Uterus (tissue), 4 donors: ENCODE results near the gene GSE1. TPM values are rescaled to one million over a fixed set of nuclear protein-coding genes. Genes with fewer than 3 reads are reported as not detected.

Experiments
- DNase-seq, 2 donors: peaks; one replicate each; pipeline ENCODE4 v3.0.0-alpha.2; 2019 to 2020
- H3K27ac ChIP-seq, 2 donors: fragments of 200-600 bp; sonication (generic); 1 replicate in 1 of 2; 2 replicates in 1 of 2; pipeline ENCODE4 v1.5.1; 2016 to 2018
- H3K27me3 ChIP-seq, 2 donors: fragments of 200-600 bp; sonication (generic); one replicate each; pipeline ENCODE4 v1.5.1; 2018 to 2019; ENCODE audit warnings: control low read depth in 1 of 2
- H3K36me3 ChIP-seq, 2 donors: fragments of 200-600 bp; sonication (generic); one replicate each; pipeline ENCODE4 v1.5.1; 2019; ENCODE audit warnings: control low read depth in 1 of 2
- H3K4me1 ChIP-seq, 2 donors: fragments of 200-600 bp; sonication (generic); one replicate each; pipeline ENCODE4 v1.5.1; 2018 to 2019; ENCODE audit warnings: control low read depth in 1 of 2
- H3K4me3 ChIP-seq, 2 donors: fragments of 200-600 bp; sonication (generic); 1 replicate in 1 of 2; 2 replicates in 1 of 2; pipeline ENCODE4 v1.5.1; 2018 to 2019; ENCODE audit warnings: mild to moderate bottlenecking in 1 of 2
- H3K9me3 ChIP-seq, 2 donors: fragments of 200-600 bp; sonication (generic); one replicate each; pipeline ENCODE4 v1.5.1; 2019; ENCODE audit warnings: control low read depth in 1 of 2
- POLR2A ChIP-seq, 2 donors: fragments of 450-650 bp; IDR thresholded peaks; one replicate each; pipeline ENCODE4 v1.6.1; 2016; ENCODE audit warnings: antibody characterized with exemption in 2 of 2, mild to moderate bottlenecking in 1 of 2, moderate library complexity in 1 of 2
- intact Hi-C: fragments of 100-400 bp; cut with DNase I; formaldehyde crosslinking; loops from one replicate; pipeline ENCODE4 v1.15.1; 2023; ENCODE audit warnings: low total_unique reads
- total RNA-seq, 4 donors: library from RNA; depleted of rRNA in 3 of 4; stranded (reverse); fragments of >200 nt in 3 of 4; gene quantifications; one replicate each; pipeline versions ENCODE4 v1.1.0 to v1.2.4, GENCODE V29; 2014 to 2023
- TF ChIP-seq, protein P1 (sequence below), 4 experiments: fragments of 200-600 bp in 2 of 4; fragments of 450-650 bp in 2 of 4; sonication (generic) in 2 of 4; IDR thresholded peaks; one replicate each; pipeline ENCODE4 v1.5.1; 2016 to 2019; ENCODE audit warnings: antibody characterized with exemption in 4 of 4, mild to moderate bottlenecking in 2 of 4, moderate library complexity in 1 of 4
- donor health status: DM: yes; HTN: yes; CAD: no.

Gene GSE1
- total RNA-seq, 4 donors from 2014 or later = 32.6 to 128 (median 73.9) TPM

DNA sequence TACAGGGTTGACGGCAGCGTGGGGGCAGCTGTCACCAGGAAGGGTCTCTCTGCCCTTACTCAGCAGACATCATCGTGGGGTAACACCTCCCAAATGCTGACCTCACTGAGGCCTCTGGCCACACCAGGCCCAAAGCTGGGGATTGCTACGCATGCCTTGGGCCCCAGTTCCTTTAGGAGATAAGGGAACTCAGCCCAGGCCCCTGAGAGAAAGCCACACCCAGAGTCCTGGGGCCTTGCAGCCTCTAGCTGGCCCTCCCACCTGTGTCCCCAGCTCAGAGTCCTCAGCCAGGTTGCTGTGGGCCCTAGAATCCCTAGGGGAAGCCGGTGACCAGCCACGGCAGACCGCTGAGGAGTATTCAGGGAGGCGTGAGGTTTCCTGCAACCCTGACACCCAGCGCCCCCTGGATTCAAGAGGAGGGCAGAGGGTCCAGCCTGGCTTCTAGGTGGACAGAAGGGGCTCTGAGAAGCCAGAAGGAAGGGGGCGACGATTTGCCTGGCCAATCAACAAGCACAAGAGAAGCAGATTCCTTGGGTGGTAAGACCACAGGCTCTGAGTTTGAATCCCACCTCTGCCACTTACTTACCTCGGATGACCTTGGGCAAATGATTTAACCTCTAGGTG, 85.9 kb downstream of the GSE1 start:
- Histone ChIP-seq H3K27ac (no peak overlapping the region), H3K4me1 (no peaks in the 10 kb centered on the region), H3K36me3 (no peaks in the 10 kb centered on the region), H3K27me3 (no peaks in the 10 kb centered on the region), H3K9me3 (no peaks in the 10 kb centered on the region), H3K4me3 (no peak overlapping the region)
- TF ChIP-seq, protein P1, sequence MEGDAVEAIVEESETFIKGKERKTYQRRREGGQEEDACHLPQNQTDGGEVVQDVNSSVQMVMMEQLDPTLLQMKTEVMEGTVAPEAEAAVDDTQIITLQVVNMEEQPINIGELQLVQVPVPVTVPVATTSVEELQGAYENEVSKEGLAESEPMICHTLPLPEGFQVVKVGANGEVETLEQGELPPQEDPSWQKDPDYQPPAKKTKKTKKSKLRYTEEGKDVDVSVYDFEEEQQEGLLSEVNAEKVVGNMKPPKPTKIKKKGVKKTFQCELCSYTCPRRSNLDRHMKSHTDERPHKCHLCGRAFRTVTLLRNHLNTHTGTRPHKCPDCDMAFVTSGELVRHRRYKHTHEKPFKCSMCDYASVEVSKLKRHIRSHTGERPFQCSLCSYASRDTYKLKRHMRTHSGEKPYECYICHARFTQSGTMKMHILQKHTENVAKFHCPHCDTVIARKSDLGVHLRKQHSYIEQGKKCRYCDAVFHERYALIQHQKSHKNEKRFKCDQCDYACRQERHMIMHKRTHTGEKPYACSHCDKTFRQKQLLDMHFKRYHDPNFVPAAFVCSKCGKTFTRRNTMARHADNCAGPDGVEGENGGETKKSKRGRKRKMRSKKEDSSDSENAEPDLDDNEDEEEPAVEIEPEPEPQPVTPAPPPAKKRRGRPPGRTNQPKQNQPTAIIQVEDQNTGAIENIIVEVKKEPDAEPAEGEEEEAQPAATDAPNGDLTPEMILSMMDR (IDR thresholded peaks at IDR 0.05) = no peak
- no peak for TF ChIP-seq POLR2A (IDR thresholded peaks at IDR 0.05)
- intact Hi-C loops = no loop called here
- DNase-seq = no peak

DNA sequence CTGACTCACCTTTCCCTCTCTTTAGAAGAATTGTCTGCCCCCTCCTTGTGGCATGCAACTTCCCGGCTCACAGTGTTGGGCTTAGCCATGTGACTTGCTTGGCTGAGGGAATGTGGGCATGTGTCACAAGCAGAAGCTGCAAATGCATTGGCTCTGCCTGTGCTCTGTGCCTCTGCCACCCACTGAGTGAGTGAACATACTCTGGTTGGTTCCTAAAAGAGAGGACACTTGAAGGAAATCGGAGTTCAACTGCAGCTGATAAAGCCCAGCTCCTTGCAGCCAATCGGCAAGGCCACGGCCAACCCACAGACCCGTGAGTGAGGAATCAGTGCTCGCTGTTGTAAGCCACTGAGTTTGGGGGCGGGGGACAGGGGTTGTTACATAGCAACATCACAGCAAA, 86.5 kb downstream of the GSE1 start:
- intact Hi-C loops = no loop called here
- DNase-seq = no peak
- Histone ChIP-seq H3K27me3 (no peaks in the 10 kb centered on the region), H3K4me1 (no peaks in the 10 kb centered on the region), H3K27ac (no peak overlapping the region), H3K4me3 (no peak overlapping the region), H3K9me3 (no peaks in the 10 kb centered on the region), H3K36me3 (no peaks in the 10 kb centered on the region)
- TF ChIP-seq POLR2A (IDR thresholded peaks at IDR 0.05) = no peak
- TF ChIP-seq, protein P1 (IDR thresholded peaks at IDR 0.05) = no peak

DNA sequence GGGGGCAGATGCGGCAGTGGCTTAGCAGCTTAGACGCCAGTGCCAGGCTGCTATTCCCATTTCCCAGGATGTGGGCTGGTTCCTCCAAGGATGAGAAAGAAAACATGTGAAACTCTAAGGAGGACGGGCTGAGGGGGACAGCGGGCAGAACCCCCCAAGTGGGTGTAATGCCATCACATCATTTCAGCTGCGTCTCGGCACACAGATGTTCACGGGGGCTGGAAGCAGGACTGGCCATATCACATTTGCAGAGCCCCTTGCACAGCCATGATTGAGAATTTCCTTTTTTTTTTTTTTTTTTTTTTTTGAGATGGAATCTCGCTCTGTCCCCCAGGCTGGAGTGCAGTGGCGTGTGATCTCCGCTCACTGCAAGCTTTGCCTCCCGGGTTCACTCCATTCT, 90.9 kb downstream of the GSE1 start:
- Histone ChIP-seq H3K4me1 (no peaks in the 10 kb centered on the region), H3K27me3 (no peaks in the 10 kb centered on the region), H3K9me3 (no peaks in the 10 kb centered on the region), H3K27ac (no peak overlapping the region), H3K4me3 (no peak overlapping the region), H3K36me3 (no peaks in the 10 kb centered on the region)
- TF ChIP-seq, protein P1 (IDR thresholded peaks at IDR 0.05) = no peak
- no peak for TF ChIP-seq POLR2A (IDR thresholded peaks at IDR 0.05)
- DNase-seq = no peak
- intact Hi-C loops = no loop called here

DNA sequence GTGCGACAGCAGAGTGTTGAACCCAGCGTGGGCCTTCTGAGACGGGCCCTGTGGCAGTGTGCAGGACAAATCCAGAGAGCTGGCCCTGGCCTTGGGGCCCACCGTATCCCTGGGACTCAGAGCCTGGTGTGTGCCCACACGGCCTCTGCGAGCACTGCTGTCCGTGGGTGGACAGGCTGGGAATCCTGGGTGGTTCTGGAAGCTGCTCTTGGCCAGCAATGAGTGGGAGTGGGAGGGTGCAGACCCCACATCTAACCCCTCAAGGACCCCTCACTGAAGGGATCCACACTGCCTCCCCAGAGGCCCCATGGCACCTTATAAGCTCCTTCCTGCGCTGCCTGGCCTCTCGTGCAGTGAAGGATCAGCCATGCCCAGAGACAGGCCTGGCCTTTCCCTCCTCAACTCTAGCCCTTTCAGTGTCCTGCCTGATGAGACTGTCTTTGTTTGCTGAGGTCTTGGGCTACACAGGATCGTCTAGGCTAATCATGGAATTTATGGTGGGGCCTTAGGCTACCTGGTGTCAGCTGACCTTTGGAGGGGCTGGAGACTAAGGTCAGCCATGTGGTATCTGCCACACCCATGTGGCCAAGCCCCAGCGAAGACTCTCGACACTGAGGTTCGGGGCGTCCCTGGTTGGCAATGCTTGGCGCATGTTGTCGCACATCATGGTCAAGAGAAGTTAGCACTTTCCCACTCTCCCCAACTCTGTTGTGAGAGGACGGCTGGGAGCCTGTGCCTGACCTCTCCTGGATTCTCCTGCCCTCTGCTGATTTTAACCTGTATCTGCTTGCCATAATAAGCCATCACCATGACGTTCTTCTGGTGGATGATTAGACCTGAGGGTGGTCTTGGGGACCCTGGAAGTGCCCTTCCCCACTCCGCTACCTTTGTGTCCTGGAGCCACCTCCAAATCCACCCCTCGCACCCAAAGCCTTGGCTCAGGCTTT, 92.1 kb downstream of the GSE1 start:
- no peaks in the 10 kb centered on the region for H3K27me3 ChIP-seq
- H3K9me3 ChIP-seq = no peaks in the 10 kb centered on the region
- H3K36me3 ChIP-seq = no peaks in the 10 kb centered on the region
- no peak overlapping the region for H3K4me3 ChIP-seq
- H3K4me1 ChIP-seq = no peaks in the 10 kb centered on the region
- no peak for DNase-seq
- intact Hi-C loops = no loop called here
- no peak for TF ChIP-seq POLR2A (IDR thresholded peaks at IDR 0.05)
- TF ChIP-seq, protein P1 (IDR thresholded peaks at IDR 0.05) = no peak
- no peak overlapping the region for H3K27ac ChIP-seq

DNA sequence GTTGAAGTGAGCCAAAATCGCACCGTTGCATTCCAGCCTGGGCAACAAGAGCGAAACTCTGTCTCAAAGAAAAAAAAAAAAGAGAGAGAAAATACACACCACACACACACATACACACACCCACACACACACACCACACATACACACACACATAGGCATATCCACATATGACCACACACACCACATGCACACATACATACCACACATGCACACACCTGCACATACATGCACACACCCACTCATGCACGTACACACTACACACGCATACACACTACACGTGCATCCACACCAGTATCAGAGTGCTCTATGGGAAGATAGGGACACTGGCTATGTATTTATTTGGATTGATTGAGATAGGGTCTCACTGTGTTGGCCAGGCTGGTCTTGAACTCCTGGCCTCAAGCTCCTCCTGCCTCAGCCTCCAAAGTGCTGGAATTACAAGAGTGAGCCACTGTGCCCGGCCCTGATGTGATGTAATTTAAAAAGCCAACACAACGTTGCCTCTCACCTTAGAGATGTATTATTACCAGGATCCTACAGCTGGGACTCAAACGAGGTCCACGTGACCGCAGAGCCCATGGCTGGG, 93.4 kb downstream of the GSE1 start:
- no peak for TF ChIP-seq POLR2A (IDR thresholded peaks at IDR 0.05)
- TF ChIP-seq, protein P1 (IDR thresholded peaks at IDR 0.05) = no peak
- H3K27ac ChIP-seq = no peak overlapping the region
- intact Hi-C loops = no loop called here
- no peaks in the 10 kb centered on the region for H3K4me1 ChIP-seq
- no peaks in the 10 kb centered on the region for H3K27me3 ChIP-seq
- DNase-seq = no peak
- H3K9me3 ChIP-seq = no peaks in the 10 kb centered on the region
- H3K4me3 ChIP-seq = no peak overlapping the region
- no peaks in the 10 kb centered on the region for H3K36me3 ChIP-seq
